VCaP (cell line): Measurements from ENCODE around the gene F2R.
"Not testable (repeated sequence)": the region's sequence is repeated elsewhere in the genome, so short reads cannot be mapped to it uniquely, and the experiment has no call there.

Experiments used
- H3K27ac ChIP-seq: fragments of 450-650 bp; 2 replicates; pipeline ENCODE4 v1.5.1; 2017
- TF ChIP-seq, protein P1 (sequence below): fragments of 450-650 bp; conservative IDR thresholded peaks from 2 replicates; pipeline ENCODE4 v1.5.1; 2017; ENCODE audit warnings: mild to moderate bottlenecking, moderate library complexity

The F2R gene

DNA sequence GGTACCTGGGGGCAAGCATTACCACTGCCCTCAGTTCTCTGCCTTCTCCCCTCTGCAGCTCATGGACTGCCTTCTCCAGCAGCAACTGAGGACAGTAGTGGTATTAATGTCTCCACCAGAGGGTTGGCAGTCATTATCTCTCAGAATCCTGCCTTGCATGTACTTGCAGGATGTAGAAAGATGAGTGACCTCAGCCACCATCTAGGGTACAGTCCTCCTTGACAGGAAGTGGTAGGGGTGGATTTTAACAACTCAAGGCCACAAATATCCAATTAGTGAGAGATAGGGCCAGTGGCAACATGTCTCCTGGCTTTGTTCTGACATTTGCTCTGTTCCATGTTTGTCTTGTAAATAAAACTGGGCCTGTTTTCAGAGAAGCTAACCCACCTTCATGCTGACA lies 47.2 kb downstream of the F2R start:
- H3K27ac ChIP-seq, result no peak overlapping the region
- TF ChIP-seq, protein P1, sequence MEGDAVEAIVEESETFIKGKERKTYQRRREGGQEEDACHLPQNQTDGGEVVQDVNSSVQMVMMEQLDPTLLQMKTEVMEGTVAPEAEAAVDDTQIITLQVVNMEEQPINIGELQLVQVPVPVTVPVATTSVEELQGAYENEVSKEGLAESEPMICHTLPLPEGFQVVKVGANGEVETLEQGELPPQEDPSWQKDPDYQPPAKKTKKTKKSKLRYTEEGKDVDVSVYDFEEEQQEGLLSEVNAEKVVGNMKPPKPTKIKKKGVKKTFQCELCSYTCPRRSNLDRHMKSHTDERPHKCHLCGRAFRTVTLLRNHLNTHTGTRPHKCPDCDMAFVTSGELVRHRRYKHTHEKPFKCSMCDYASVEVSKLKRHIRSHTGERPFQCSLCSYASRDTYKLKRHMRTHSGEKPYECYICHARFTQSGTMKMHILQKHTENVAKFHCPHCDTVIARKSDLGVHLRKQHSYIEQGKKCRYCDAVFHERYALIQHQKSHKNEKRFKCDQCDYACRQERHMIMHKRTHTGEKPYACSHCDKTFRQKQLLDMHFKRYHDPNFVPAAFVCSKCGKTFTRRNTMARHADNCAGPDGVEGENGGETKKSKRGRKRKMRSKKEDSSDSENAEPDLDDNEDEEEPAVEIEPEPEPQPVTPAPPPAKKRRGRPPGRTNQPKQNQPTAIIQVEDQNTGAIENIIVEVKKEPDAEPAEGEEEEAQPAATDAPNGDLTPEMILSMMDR, result no peak

- no peak overlapping the region for H3K27ac ChIP-seq
- TF ChIP-seq, protein P1, result no peak
Measured at GRCh38 chr5:76764374-76764773, 48.4 kb downstream of the F2R start.

- TF ChIP-seq, protein P1, result no peak
- no peak overlapping the region for H3K27ac ChIP-seq
Measured at GRCh38 chr5:76765249-76765648, 49.3 kb downstream of the F2R start.

DNA sequence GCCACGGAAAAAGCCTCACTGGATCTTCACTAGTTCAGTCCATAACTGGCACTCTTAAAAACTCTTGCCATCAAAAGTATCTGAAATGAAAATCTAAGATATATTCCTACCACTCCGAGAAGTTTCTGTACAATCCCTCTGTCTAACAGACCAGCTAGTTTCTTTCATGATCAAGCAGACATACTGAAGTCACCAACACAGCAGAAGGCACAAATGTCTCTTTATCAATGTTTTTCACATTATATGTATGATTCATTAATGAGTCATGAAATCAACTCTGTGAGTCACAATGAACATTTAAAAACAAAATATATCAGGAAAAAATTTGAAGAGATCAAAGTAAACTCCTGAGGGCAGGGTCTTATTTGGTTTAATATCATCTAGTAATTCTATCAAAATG lies 50.8 kb downstream of the F2R start:
- TF ChIP-seq, protein P1, result no peak
- no peak overlapping the region for H3K27ac ChIP-seq

- H3K27ac ChIP-seq, result not testable (repeated sequence)
Measured at GRCh38 chr5:76771041-76771440, 55.1 kb downstream of the F2R start.

GRCh38 chr5:76771705-76772405 lies 55.9 kb downstream of the F2R start:
- no peak overlapping the region for H3K27ac ChIP-seq

GRCh38 chr5:76775921-76776320 lies 60.0 kb downstream of the F2R start:
- TF ChIP-seq, protein P1, result no peak
- no peak overlapping the region for H3K27ac ChIP-seq

More at GRCh38 chr5:76771705-76772405, 55.9 kb downstream of the F2R start:
- TF ChIP-seq, protein P1, result no peak

GRCh38 chr5:76776391-76776790 lies 60.5 kb downstream of the F2R start:
- no peak overlapping the region for H3K27ac ChIP-seq
- TF ChIP-seq, protein P1, result no peak

DNA sequence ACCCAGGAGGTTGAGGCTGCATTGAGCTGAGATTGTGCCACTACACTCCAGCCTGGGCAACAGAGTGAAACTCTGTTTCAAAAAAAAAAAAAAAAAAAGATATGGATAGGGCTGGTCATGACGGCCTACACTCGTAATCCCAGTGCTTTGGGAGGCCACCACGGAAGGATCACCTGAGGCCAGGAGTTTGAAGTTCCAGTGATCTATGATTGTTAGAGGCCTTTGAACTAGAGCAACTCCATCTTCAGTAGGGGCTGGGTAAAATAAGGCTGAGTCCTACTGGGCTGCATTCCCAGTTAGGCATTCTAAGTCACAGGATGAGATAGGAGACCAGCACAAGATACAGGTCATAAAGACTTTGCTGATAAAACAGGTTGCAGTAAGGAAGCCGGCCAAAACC lies 64.7 kb downstream of the F2R start:
- not testable (repeated sequence) for H3K27ac ChIP-seq
